IMR-90 (cell line): ENCODE measurements around the gene C16orf87.

Experiments used
- CHD1 ChIP-seq: IDR thresholded peaks from 2 replicates; pipeline ENCODE4 v1.6.1; 2012; ENCODE audit warnings: low read depth, low read length, improper control_type of control experiment
- FOS ChIP-seq: fragments of 150-350 bp; IDR thresholded peaks from 2 replicates; pipeline ENCODE4 v1.6.1; 2016; ENCODE audit warnings: low read depth, low read length
- MAZ ChIP-seq: IDR thresholded peaks from 2 replicates; pipeline ENCODE4 v1.6.1; 2012; ENCODE audit warnings: low read depth, mild to moderate bottlenecking, low read length, improper control_type of control experiment, moderate library complexity, borderline replicate concordance
- NFE2L2 ChIP-seq: fragments of 150-350 bp; IDR thresholded peaks from 2 replicates; pipeline ENCODE4 v1.6.1; 2016; ENCODE audit warnings: low read depth, mild to moderate bottlenecking, low read length
- POLR2A ChIP-seq: IDR thresholded peaks from 2 replicates; pipeline ENCODE4 v1.6.1; 2012; ENCODE audit warnings: mild to moderate bottlenecking, low read depth, low read length
- RCOR1 ChIP-seq: IDR thresholded peaks from 2 replicates; pipeline ENCODE4 v1.6.1; 2012; ENCODE audit warnings: mild to moderate bottlenecking, low read length, improper control_type of control experiment; ENCODE audit not compliant: insufficient replicate concordance
- RFX5 ChIP-seq: IDR thresholded peaks from 2 replicates; pipeline ENCODE4 v1.8.0; 2012; ENCODE audit warnings: low read depth, mild to moderate bottlenecking, low read length, moderate library complexity
- SMC3 ChIP-seq: fragments of 150-350 bp; IDR thresholded peaks from 2 replicates; pipeline ENCODE4 v1.6.1; 2016; ENCODE audit warnings: low read depth, mild to moderate bottlenecking, antibody characterized with exemption, low read length, moderate library complexity
- USF2 ChIP-seq: fragments of 150-350 bp; IDR thresholded peaks from 2 replicates; pipeline ENCODE4 v1.6.1; 2017; ENCODE audit warnings: mild to moderate bottlenecking, antibody characterized with exemption, low read length, low read depth
- TF ChIP-seq, protein P1 (sequence below): fragments of 150-350 bp; IDR thresholded peaks from 2 replicates; pipeline ENCODE4 v1.6.1; 2016; ENCODE audit warnings: low read depth, mild to moderate bottlenecking, low read length, moderate library complexity, borderline replicate concordance
- TF ChIP-seq, protein P2 (sequence below): conservative IDR thresholded peaks from 2 replicates; pipeline ENCODE4 v1.5.1; 2012; ENCODE audit warnings: mild to moderate bottlenecking, low read depth, low read length, improper control_type of control experiment

- TF ChIP-seq, protein P1, sequence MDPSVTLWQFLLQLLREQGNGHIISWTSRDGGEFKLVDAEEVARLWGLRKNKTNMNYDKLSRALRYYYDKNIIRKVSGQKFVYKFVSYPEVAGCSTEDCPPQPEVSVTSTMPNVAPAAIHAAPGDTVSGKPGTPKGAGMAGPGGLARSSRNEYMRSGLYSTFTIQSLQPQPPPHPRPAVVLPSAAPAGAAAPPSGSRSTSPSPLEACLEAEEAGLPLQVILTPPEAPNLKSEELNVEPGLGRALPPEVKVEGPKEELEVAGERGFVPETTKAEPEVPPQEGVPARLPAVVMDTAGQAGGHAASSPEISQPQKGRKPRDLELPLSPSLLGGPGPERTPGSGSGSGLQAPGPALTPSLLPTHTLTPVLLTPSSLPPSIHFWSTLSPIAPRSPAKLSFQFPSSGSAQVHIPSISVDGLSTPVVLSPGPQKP = no peak
- TF ChIP-seq, protein P2, sequence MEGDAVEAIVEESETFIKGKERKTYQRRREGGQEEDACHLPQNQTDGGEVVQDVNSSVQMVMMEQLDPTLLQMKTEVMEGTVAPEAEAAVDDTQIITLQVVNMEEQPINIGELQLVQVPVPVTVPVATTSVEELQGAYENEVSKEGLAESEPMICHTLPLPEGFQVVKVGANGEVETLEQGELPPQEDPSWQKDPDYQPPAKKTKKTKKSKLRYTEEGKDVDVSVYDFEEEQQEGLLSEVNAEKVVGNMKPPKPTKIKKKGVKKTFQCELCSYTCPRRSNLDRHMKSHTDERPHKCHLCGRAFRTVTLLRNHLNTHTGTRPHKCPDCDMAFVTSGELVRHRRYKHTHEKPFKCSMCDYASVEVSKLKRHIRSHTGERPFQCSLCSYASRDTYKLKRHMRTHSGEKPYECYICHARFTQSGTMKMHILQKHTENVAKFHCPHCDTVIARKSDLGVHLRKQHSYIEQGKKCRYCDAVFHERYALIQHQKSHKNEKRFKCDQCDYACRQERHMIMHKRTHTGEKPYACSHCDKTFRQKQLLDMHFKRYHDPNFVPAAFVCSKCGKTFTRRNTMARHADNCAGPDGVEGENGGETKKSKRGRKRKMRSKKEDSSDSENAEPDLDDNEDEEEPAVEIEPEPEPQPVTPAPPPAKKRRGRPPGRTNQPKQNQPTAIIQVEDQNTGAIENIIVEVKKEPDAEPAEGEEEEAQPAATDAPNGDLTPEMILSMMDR = no peak
- TF ChIP-seq MAZ (no peak), RFX5 (no peak), FOS (no peak), SMC3 (no peak), RCOR1 (no peak), POLR2A (no peak), USF2 (no peak), CHD1 (no peak), NFE2L2 (no peak)
Measured at GRCh38 chr16:46796764-46797269, 34.2 kb downstream of the C16orf87 start.
